ENCODE results near the gene POU2AF1.

- TF ChIP-seq CTCF (conservative IDR thresholded peaks at IDR 0.05 in 1 of 2, IDR thresholded peaks at IDR 0.05 in 1 of 2; ENCODE audit: low read depth in 1 of 2, low read length in 2 of 2) (no peak), EZH2 (IDR thresholded peaks at IDR 0.05; ENCODE audit: low read length, missing control alignments) (no peak)
These were observed 26.5 kb upstream of the POU2AF1 start for GRCh38 chr11:111405551-111405950.
